GM10248 (cell line): ENCODE results near the gene ZNRF1.
"Not testable (repeated sequence)": the region's sequence is repeated elsewhere in the genome, so short reads cannot be mapped to it uniquely, and the experiment has no call there.

Source experiments
- CTCF ChIA-PET: fragments of 300-600 bp; sonication (Branson Sonifier 250); formaldehyde crosslinking; extraction: SDS; loops from one replicate; lab custom pipeline; 2021; ENCODE audit warnings: antibody characterized with exemption; lab: Yijun Ruan, JAX
- POLR2A ChIA-PET: fragments of 350-650 bp; sonication (Branson Sonifier 250); formaldehyde crosslinking; extraction: SDS; loops from one replicate; lab custom pipeline; 2020; ENCODE audit warnings: antibody characterized with exemption; lab: Yijun Ruan, JAX
- DNase-seq: peaks from one replicate; pipeline ENCODE4 v3.0.0; 2012; ENCODE audit errors: extremely low spot score
- TF ChIP-seq, protein P1 (sequence below): IDR thresholded peaks from 2 replicates; pipeline ENCODE4 v1.5.1; 2012; ENCODE audit warnings: mild to moderate bottlenecking, low read depth; ENCODE audit errors: extremely low read depth, missing control alignments, control extremely low read depth

Gene ZNRF1

DNA sequence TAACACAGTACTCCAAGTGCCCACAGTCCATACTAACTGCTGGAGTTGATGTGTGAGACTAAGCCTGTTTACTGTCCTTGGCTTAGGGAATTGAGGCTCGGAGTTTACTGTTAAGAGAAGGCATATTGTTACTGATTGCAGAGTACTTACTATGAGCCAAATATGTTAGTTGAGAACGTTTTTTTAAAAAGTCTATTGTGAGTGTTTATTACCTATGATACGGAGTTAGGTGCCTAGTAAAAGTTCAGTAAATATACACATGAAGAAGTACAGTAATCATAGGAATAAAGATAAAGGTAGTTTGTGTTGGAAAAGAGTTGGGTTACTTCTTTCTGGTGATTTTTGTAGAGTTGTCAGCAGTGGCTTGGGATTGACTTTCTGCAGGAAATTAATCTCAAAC is 25.4 kb downstream of the ZNRF1 start:
- ChIA-PET CTCF (interaction anchor here (1.4 kb wide), 1 partner anchor 26 kb away, joined by 4 read pairs; the partner anchor contains the start of gene ZNRF1), POLR2A (no interaction called here)
- TF ChIP-seq, protein P1, sequence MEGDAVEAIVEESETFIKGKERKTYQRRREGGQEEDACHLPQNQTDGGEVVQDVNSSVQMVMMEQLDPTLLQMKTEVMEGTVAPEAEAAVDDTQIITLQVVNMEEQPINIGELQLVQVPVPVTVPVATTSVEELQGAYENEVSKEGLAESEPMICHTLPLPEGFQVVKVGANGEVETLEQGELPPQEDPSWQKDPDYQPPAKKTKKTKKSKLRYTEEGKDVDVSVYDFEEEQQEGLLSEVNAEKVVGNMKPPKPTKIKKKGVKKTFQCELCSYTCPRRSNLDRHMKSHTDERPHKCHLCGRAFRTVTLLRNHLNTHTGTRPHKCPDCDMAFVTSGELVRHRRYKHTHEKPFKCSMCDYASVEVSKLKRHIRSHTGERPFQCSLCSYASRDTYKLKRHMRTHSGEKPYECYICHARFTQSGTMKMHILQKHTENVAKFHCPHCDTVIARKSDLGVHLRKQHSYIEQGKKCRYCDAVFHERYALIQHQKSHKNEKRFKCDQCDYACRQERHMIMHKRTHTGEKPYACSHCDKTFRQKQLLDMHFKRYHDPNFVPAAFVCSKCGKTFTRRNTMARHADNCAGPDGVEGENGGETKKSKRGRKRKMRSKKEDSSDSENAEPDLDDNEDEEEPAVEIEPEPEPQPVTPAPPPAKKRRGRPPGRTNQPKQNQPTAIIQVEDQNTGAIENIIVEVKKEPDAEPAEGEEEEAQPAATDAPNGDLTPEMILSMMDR: no peak
- DNase-seq: no peak

DNA sequence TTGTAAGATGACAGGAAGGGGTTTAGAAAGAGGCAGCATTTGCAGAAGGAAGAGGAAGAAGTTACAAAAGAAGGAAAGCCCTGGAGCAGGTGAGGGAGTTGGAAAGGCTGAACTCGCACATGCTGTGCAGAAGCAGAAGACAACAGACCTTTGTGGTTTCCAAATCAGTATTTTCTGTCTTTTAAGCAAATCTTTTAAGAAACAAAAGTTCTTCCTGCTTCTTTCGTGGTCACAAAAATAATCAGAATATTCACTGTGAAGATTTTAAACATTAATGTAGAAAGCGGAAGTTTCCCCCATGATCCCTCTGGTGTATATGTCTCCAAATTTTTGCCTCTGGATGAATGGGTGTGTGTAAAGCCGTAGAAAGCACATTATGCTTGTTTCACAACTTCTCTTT is 25.8 kb downstream of the ZNRF1 start:
- TF ChIP-seq, protein P1: no peak
- no peak for DNase-seq
- POLR2A ChIA-PET: no interaction called here
- CTCF ChIA-PET: no interaction called here

DNA sequence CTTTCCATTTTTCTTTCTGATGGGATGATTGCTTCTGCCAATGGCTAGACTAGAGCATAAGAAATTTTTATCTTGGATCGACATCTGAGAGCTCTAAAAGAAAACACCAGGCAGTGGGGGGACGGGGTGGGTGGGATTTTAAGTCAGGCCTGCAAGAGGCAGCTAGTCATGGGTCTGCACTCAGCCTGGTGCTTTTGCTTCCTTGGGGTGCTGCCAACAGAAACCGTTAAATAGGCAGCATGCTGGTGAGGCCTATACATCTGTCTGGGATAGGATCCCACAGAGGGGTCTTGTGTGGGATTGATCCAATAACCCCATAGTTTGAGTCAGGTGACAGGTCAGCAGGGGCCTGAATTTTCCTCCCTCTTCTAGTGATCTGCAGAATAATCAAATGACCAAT is 26.9 kb downstream of the ZNRF1 start:
- TF ChIP-seq, protein P1: no peak
- ChIA-PET CTCF (interaction anchor here (0.8 kb wide), 1 partner anchor 85 kb away, joined by 4 read pairs; no protein-coding TSS in a partner anchor), POLR2A (no interaction called here)
- no peak for DNase-seq

DNA sequence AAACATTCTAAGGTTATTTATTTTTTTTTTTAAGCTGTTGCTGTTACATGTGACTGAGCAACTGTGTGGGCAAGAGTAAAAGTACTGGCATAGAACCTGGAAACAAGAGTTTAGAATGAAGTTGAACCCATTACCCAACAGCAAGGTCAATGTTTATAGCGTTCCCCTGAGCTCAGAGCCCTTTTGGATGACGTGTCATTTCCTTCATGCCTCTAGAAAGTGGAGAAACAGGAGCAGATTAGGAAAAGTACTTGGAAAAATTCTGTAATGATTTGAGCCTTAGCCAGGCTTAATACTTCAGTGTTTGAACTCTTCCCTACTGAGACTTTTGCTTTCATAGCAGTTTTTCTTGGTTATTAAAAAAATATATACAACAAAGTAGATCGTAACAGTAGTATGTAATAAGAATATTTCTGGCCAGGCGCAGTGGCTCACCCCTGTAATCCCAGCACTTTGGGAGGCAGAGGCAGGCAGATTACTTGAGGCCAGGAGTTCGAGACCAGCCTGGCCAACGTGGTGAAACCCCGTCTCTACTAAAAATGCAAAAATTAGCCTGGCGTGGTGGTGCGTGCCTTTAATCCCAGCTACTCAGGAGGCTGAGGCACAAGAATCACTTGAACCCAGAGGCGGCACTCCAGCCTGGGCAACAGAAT is 27.5 kb downstream of the ZNRF1 start:
- CTCF ChIA-PET: interaction anchor here (0.8 to 0.9 kb wide), 2 partner anchors 28 to 85 kb away, joined by 3 to 4 read pairs; partner anchors contain the start of gene ZNRF1
- DNase-seq, POLR2A ChIA-PET: not testable (repeated sequence)

DNA sequence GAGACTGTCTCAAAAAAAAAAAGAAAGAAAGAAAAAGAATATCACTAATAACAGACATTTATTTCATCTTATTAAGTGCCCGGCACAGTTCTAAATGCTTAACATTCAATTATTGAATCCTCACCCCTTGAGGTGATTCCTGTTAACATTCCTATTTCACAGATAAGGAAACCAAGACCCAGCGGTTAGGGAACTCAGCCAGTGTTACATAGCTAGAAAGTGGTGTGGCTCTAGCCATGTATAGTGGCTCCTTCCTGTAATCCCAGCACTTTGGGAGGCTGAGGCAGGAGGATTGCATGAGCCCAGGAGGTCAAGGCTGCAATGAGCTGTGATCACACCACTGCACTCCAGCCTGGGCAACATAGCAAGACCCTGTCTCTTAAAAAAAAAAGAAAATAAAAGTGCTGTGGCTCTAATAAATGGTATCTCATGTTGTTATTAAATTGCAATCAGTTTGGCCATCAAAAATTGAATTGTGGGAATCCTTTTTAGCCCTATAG is 28.1 kb downstream of the ZNRF1 start:
- CTCF ChIA-PET: interaction anchor here (0.9 kb wide), 1 partner anchor 29 kb away, joined by 3 read pairs; the partner anchor contains the start of gene ZNRF1
- POLR2A ChIA-PET: no interaction called here
- TF ChIP-seq, protein P1: no peak
- DNase-seq: no peak

DNA sequence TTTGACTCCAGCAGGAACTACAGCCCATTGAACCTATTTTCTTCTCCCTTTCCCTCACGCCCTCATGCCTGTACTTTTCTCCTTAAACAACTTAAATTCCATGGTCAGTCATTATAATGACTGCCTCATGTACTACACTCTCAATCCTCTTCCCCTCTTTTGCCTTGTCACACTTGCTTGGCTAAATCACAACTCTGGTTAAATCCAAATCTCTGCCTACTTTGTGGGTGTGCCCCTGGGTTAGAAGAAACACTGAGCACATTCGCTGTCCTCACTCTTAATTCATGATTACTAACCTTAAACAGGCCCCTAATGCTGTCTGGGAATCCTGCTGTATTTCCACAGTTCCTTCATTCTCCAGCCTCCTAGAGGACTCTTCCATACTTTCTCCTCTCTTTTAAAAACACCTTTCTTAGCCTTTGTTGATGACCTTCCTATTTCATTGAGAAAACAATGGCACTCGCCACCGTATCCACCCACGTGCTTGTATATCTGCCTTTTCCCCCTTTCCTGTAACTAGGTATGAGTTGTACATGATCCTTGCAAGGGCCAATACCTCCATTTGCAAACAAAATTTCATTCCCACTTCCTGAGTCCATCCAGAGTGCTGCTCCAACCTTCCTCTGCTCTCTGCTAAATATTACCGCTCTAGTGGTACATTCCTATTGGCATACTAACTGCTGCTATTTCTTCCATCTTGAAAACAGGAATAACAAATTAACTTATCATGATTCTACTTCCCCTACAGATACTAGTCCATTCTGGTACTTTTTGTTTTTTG is 28.9 kb downstream of the ZNRF1 start:
- TF ChIP-seq, protein P1: no peak
- POLR2A ChIA-PET: no interaction called here
- CTCF ChIA-PET: no interaction called here
- DNase-seq: no peak
